ENCODE results near the gene TLE2. TPM values are rescaled to one million over a fixed set of nuclear protein-coding genes. Genes with fewer than 3 reads are reported as not detected.

TLE2 gene
- polyA plus RNA-seq (2013, experiment 1 of 2; ENCODE audit: insufficient read length): 8.1 TPM
- polyA plus RNA-seq (2013, experiment 2 of 2; ENCODE audit: insufficient read length): 7.9 TPM

DNA sequence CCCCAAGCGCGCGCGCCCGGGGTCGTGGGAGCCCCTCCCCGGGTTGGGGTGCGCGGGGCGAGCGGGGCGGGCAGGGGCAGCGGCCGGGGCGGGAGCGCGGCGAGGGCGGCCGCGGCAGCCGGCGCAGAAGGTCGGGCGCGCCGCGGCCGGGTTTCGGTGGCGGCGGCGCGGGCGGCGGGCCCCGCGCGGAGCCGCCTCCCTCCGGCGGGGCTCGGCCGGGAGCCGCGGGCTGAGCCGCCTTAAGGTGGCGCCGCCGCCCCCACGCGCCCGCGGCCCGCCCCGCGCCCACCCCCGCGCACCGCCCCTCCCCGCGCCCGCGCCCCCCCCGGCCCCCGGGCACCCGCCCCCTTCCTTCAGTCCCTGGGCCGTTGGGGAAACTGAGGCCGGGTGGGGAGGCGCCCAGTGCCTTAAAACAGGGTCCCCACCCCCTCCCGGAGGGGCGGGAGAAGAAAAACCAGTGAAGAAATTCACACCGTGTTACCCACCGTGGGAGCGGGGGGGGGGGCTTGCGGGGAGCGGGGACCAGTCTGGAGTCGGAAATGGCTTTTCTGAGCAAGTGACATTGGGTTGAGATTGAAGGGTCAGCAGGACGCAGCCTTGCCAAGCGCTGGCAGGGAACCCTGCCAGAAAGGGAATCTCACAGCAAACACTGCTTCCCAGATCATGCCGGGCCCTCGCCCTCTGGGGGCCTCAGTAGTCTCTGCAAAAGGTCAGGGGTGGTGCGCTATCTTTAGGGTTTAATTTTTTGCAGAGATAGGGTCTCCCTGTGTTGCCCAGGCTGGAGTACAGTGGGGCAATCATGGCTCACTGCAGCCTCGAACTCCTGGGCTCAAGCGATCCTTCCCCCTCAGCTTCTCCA is at the start of gene TLE2:
TLE2 (minus strand) TSS at position 216 of the 859 bp plus-strand sequence. CDS start 376 bp downstream, outside the sequence.
- no peak for DNase-seq

DNA sequence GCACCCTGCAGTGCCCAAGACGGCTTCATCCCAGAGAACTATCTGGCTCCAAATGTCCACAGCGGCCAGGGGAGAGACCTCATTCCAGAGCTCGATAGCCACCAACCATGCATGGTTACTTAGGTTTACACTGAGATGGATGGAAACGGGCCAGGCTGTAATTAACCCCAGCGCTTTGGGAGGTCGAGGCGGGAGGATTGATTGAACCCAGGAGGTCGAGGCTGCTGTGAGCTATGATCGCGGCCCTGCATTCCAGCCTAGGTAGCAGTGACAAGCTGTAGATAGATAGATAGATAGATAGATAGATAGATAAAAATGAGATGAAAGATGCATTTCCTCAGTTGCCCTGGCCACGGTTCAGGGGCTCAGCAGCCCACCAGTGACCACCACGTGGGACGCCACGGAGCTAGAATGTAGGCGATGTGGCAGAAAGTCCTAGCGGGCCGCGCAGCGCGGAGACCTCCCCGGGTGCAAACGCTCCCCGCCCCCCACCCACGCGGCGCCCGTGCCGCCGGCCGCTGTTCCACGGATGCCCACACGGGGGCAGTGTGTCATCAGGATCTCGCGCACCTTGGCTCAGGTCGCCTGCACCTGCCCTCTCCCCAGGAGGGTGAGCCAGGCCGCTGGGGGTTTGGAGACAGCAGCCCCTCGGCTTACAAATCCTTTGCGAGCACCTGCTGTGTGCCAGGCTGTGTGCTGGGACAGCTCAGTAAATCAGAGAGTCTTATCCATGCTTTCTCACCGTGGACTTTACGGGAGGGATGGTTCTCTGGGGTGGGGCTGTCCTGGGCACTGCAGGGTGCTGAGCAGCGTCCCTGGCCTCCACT is 46.7 kb upstream of the TLE2 start:
- peak; percentile 23 for DNase-seq

DNA sequence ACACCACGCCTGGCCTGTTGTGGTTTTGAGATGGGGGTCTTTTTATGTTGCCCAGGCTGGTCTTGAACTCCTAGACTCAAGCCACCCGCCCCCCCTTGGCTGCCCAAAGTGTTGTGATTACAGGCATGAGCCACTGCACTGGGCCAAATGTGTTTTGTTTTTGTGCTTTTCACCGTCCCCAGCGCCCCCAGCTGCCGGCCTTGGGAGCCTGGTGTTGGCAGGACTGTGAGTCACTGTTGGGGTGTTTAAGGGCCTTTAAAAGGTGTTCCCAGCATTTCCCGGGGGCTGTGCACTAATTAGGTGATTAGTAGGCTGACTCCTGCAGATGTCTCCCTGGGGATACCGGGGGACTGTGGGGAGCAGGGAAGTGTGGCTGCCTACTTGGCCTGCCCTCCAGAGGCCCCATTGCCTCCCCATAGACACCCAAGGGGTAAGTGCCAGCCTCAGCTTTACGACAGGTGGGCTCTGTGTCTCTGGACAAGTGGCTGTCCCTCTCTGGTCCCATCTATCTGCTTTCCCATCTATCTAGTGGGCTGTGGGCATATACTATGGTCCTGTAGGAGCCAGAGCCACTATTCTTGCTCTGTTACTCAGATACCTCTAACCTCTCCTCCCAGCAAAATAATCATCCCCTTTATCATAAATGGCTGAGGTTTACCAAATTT is 45.0 kb upstream of the TLE2 start:
- no peak for DNase-seq

GRCh38 chr19:3073159-3073563 is 44.1 kb upstream of the TLE2 start:
- peak; percentile 44 for DNase-seq

GRCh38 chr19:3071768-3072167 is 42.7 kb upstream of the TLE2 start:
- DNase-seq: no peak

DNA sequence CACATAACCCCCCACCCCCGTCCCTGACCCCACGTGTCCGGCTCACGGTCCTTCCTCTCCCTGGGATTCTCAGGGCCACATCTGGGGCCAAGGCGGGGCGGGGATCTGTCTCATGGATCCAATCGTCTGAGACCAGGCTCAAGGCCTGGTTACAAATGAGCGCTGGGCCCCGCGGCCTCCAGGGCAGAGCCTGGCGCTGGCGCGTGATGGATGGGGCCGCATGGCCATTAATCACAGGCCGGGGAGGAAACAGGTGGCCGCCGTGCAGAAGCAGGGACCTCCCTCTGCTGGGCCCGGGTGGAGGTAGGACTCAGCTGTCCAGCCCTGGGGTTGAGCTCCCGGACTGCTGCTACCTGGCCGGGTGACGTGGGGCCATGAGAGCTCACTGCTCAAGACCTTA is 39.0 kb upstream of the TLE2 start:
- DNase-seq: no peak

DNA sequence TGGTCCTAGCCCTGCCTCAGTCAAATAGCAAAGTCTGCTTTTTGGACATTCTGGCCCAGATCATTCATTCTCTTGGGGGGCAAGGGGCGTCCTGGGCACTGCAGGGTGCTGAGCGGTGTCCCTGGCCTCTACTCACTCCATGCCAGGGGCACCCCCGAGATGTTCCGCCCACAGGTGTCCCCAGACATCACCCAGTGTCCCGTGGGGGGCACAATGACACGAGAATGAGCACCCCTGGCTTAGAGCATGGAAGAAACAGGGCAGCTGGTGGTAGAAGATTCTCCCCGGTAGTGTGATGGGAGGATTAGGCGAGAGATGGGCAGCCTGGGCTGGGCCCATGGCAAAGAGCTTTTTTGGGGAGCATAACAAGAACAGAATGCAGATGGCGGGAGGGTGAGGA is 38.5 kb upstream of the TLE2 start:
- DNase-seq: no peak

DNA sequence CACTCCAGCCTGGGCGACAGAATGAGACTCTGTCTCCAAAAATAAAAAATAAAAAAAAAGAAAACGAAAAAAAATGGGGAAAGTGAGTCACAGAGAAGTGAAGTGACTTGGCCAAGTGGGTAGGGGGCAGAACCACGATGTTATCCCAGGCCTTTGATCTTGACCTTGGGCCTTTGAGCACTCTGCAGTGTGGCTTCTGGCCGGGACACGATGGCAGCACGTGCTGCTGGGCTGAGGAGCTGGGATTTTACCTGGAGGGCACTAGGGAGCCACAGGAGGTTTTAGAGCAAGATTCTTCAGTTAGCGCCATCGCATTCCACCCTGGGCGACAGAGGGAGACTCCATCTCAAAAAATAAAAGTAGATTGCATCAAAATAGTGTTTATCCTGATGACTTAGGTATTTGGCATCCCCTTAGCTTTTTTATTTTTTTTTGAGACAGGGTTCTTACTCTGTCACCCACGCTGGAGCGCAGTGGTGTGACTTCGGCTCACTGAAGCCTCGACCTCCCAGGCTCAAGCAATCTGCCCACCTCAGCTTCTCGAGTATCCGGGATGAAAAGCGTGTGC is 37.5 kb upstream of the TLE2 start:
- DNase-seq: no peak

- no peak for DNase-seq
Observed at GRCh38 chr19:3065675-3066357, 36.7 kb upstream of the TLE2 start.

GRCh38 chr19:3064011-3064330 is 34.9 kb upstream of the TLE2 start:
- DNase-seq: no peak

DNA sequence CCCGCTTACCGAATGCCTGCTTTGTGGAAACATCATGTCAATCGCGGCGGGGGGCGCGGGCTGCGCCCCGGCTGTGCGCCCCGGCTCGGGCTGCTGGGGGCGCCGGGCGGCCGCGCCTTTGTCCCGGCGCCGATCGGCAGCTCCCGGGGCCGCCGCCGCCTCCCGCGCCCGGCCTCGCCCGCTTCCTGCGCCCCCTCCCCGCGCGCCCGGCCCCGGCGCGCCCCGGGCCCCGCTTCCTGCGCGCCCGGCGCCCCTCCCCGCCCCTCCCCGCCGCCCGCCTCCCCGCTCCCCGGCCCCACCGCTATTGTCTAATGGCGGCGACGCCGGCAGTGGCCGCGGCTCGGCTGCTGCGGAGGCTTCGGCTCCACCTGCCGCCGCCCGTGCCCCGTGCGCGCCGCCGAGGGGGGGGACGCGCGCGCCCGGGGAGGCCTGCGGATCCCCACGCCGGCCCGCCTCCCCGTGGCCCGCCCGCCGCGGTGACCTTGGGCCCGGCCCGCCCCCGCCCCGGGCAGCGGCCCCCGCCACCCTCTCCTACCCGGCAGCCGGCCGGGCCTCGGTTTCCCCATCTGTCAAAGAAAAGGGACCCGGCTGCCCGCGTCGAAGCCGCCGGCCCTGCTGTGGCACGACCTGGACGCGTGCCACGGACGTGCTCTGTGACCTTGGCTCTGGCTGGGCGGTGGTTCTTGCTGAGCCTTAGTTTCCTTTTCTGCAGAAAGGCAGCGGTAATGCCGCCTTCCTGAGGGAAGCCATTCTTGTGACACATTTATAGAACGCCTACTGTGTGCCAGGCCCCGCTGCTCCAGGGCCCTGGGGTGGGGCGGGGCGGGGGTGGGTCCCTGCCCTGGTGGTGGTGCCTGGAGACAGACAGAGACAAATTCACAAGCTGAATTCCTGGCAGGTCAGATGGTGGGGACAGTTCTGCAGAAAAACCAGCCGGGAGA is 33.4 kb upstream of the TLE2 start, which contains the start of gene TLE5:
TLE5 (minus strand) TSS at position 331 of the 941 bp plus-strand sequence; CDS start at position 36, 295 bp downstream.
- peak; percentile 66 for DNase-seq

GRCh38 chr19:3061182-3062161 is 32.4 kb upstream of the TLE2 start:
- DNase-seq: peak; percentile 49

GRCh38 chr19:3060857-3061181 is 31.7 kb upstream of the TLE2 start:
- no peak for DNase-seq

DNA sequence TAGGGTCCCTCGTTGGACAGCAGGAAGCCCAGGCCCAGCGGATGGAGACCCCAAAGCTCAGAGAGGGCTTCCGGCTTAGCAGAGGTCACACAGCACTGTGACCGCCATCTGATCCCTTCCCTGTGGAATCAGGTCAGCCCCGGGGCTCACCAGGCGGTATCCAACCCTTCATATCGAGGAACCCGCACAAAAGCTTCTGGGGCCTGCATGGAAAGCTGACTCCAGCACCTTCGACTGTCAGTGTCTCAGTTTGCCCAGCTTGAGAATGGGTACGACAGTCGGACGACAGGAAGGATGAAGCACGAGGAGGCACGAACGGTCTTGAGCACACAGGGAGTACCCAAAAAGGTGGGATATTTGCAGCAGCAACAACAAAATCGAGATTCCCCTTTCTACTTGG is 30.6 kb upstream of the TLE2 start:
- DNase-seq: no peak

GRCh38 chr19:3058821-3059314 is 29.8 kb upstream of the TLE2 start:
- DNase-seq: no peak

DNA sequence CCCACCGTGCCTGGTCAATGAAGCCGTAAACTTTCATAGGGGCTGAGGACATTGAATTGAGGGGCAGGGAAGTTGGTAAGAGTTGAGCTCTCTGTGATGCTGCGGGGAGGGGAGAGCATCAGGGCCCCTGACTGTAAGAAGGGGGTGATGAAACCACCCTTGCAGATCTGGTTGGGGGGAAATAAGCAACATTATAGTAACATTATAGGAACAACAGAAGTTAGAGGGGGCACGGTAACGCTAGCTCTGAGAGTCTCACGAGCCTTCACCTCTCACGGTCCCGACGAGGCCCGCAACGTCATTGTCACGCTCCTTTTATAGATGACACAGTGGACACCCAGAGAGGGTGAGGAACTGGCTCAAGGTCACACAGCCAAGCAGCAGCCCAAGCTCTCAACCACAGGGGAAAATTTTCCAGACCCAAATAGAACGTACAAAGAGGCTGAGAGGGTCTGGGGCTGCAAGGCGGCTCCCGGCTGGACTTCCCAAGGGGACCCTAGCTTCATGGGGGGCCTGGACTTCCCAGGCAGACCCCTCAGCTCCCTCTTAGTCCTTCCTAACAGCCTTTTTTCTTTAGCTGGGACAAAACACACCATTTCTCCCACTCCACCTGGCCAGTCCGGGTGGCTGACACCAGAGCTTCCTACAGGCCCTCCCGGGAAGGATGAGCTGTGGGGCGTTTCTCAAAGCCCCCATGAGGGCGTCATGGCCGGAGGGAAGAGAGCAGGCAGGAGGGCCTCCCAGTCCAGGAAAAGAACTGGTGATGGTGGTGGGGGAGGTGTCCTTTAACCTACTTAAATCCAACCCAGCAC is 29.1 kb upstream of the TLE2 start:
- no peak for DNase-seq

- no peak for DNase-seq
Observed at GRCh38 chr19:3057275-3057714, 28.2 kb upstream of the TLE2 start.

DNA sequence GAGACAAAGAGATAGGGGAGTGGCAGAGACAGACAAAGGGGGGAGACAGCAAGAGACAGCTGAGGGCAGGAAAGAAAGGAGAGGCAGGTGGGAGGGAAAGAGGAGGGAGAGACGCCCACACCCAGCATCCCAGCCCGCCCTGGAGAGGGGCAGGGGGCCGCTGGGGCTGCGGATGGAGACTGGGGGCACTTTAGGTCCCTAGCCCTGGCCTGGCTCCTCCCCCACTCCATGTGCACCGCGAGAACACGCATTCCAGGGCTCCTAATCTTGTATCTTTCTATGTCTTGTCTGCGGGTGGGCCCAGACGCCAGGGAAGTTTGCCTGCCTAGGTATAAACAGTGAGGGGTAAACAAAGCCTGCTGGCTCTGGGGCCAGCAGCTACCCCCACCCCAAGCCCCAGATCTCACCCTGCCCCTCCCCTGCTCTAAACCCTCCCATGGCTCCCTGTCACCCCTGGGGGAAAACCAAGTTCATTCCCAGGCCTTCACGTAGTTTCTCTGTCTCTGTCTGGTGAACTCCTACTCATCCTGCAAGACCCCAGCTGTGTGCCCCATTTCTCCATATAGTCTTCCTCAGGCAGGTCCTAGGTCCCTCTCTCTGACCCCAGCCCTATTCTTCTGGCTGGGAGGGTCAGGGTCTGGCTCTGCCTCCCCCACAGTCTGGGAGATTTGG is 27.5 kb upstream of the TLE2 start:
- DNase-seq: no peak
